Measurements from ENCODE around the gene CNTNAP4. TPM values are rescaled to one million over a fixed set of nuclear protein-coding genes. Genes with fewer than 3 reads are reported as not detected.

CNTNAP4 gene
- total RNA-seq, 2 donors from 2014 or later: 0.05 to 0.57 TPM

DNA sequence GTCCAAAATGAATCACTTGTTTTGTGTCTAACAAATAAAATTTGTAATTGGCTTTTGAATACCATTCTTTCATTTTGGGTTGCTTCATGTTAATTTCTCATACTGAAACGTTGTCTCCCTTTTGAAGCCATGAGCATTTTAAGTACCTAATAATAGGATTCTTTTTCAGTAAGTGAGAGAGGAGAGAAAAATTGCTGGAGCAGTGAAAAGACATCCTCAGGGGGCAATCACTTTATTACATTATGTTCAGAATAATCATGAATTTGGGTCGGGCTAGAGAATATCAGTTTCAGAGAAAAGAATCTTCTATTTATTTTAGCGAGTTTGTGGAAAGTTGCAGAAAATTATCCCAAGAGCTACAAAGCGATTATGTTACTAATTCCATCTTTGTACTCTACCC lies 96.8 kb downstream of the CNTNAP4 start:
- intact Hi-C loops (cut with DNase I): no loop called here
- no peak for DNase-seq (ENCODE audit: low spot score)
- 60% methylated on average over 4 of the region's 4 CpGs for WGBS
- Histone ChIP-seq H3K9me3 (no peaks in the 10 kb centered on the region), H3K36me3 (no peaks in the 10 kb centered on the region), H3K4me3 (no peak overlapping the region), H3K27me3 (replicated peaks; ENCODE audit: insufficient read depth) (no peaks in the 10 kb centered on the region), H3K4me1 (replicated peaks) (no peaks in the 10 kb centered on the region), H3K27ac (no peak overlapping the region)
- TF ChIP-seq POLR2AphosphoS5 (IDR thresholded peaks at IDR 0.05) (no peak), POLR2A (IDR thresholded peaks at IDR 0.05) (no peak)
- TF ChIP-seq, protein P1, sequence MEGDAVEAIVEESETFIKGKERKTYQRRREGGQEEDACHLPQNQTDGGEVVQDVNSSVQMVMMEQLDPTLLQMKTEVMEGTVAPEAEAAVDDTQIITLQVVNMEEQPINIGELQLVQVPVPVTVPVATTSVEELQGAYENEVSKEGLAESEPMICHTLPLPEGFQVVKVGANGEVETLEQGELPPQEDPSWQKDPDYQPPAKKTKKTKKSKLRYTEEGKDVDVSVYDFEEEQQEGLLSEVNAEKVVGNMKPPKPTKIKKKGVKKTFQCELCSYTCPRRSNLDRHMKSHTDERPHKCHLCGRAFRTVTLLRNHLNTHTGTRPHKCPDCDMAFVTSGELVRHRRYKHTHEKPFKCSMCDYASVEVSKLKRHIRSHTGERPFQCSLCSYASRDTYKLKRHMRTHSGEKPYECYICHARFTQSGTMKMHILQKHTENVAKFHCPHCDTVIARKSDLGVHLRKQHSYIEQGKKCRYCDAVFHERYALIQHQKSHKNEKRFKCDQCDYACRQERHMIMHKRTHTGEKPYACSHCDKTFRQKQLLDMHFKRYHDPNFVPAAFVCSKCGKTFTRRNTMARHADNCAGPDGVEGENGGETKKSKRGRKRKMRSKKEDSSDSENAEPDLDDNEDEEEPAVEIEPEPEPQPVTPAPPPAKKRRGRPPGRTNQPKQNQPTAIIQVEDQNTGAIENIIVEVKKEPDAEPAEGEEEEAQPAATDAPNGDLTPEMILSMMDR (IDR thresholded peaks at IDR 0.05): no peak

DNA sequence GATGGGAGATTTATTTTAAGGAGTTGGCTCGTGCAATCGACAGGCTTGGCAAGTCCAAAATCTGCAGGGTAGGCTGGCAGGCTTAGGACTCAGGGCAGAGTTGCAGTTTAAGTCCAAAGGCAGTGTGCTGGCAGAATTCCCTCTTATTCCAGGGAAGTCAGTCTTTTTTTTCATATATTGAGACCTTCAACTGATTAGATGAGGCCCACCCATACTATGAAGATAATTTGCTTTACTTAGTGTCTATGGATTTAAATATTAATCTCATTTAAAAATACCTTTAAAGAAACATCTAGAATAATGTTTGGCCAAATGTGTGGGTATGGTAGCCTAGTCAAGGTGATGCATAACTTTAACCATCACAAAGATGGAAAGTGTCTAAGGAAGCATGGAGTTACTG lies 99.8 kb downstream of the CNTNAP4 start:
- no peak overlapping the region for H3K27ac ChIP-seq
- intact Hi-C loops (cut with DNase I): no loop called here
- no peak for DNase-seq (ENCODE audit: low spot score)
- no peaks in the 10 kb centered on the region for H3K4me1 ChIP-seq (replicated peaks)
- no peak overlapping the region for H3K4me3 ChIP-seq
- H3K9me3 ChIP-seq: no peaks in the 10 kb centered on the region
- 89% methylated on average over 2 of the region's 2 CpGs for WGBS
- no peaks in the 10 kb centered on the region for H3K36me3 ChIP-seq
- H3K27me3 ChIP-seq (replicated peaks; ENCODE audit: insufficient read depth): no peaks in the 10 kb centered on the region
- TF ChIP-seq, protein P1 (IDR thresholded peaks at IDR 0.05): no peak
- TF ChIP-seq POLR2AphosphoS5 (IDR thresholded peaks at IDR 0.05) (no peak), POLR2A (IDR thresholded peaks at IDR 0.05) (no peak)

DNA sequence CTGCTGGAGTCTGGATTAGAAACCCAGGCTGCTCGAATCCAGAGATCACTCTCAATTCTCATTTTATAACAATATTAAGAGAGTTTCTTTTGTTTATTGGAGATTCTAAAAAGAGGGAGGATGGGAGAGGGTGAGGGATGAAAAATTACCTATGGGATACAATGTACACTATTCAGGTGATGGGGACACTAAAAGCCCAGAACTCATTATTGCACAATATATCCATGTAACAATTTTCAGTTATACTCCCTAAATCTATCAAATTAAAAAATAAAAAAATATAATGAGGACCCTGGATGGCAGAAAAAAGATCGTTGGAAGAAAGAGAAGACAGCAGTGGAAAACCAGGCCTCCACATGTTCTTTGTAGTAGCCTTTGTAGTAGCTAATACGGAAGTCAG lies 100.8 kb downstream of the CNTNAP4 start:
- TF ChIP-seq POLR2AphosphoS5 (IDR thresholded peaks at IDR 0.05) (no peak), POLR2A (IDR thresholded peaks at IDR 0.05) (no peak)
- TF ChIP-seq, protein P1 (IDR thresholded peaks at IDR 0.05): no peak
- Histone ChIP-seq H3K36me3 (no peaks in the 10 kb centered on the region), H3K9me3 (no peaks in the 10 kb centered on the region), H3K27me3 (replicated peaks; ENCODE audit: insufficient read depth) (no peaks in the 10 kb centered on the region), H3K4me3 (no peak overlapping the region), H3K4me1 (replicated peaks) (no peaks in the 10 kb centered on the region), H3K27ac (no peak overlapping the region)
- WGBS: 83% methylated on average over 3 of the region's 3 CpGs
- no peak for DNase-seq (ENCODE audit: low spot score)
- intact Hi-C loops (cut with DNase I): no loop called here

DNA sequence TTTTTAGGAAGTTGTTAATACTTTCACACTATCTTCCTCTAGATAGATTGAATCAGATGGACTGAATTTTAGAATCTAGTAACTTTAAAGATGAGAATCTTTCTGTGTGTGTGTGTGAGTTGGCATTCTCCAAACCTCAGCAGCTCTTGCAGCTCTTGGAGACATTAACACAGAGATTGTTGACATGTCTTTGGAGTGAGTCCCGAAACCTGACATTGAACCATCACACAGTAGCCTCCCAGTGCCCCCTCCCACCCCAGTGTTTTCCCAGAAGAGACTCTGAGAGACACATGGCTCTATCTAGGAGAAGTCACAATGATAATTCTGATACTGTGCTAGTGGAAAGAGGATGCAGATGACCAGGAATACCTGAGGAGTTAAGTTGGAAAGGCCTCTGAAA lies 103.9 kb downstream of the CNTNAP4 start:
- H3K4me3 ChIP-seq: no peak overlapping the region
- 50% methylated on average over 1 of the region's 1 CpG for WGBS
- DNase-seq (ENCODE audit: low spot score): no peak
- H3K36me3 ChIP-seq: no peaks in the 10 kb centered on the region
- H3K9me3 ChIP-seq: no peaks in the 10 kb centered on the region
- TF ChIP-seq POLR2AphosphoS5 (IDR thresholded peaks at IDR 0.05) (no peak), POLR2A (IDR thresholded peaks at IDR 0.05) (no peak)
- TF ChIP-seq, protein P1 (IDR thresholded peaks at IDR 0.05): no peak
- H3K27me3 ChIP-seq (replicated peaks; ENCODE audit: insufficient read depth): no peaks in the 10 kb centered on the region
- no peak overlapping the region for H3K27ac ChIP-seq
- intact Hi-C loops (cut with DNase I): no loop called here
- H3K4me1 ChIP-seq (replicated peaks): no peaks in the 10 kb centered on the region

DNA sequence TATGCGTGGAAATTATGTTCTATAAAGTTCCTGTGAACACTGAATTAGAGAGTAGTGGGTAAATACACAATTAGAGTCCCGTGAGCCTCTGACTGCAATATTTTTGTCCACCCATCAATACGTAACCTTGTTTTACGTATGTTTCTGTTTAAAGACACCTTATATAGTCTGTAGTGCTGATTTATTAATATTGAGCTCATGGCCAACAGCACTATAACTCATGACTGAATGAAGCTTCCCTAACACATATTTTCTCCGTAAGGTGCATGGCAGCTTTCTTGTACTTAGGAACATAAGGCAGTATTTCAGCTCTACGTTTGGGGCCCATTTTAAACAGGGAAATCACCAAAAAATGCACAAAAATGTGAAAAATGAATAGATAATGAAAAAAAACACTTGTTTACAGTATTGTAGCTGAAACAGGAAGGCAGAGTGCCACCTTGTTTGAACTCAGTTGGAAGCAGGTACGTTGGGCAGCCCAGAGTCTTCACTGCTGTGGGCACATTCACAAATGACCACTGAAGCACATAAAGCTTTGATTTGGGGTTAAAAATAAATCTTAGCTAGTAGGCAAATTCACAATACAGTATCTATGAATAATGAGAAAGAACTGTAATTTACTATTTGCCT lies 108.5 kb downstream of the CNTNAP4 start:
- no peaks in the 10 kb centered on the region for H3K27me3 ChIP-seq (replicated peaks; ENCODE audit: insufficient read depth)
- no peak overlapping the region for H3K4me3 ChIP-seq
- no peak overlapping the region for H3K27ac ChIP-seq
- TF ChIP-seq POLR2AphosphoS5 (IDR thresholded peaks at IDR 0.05): no peak
- TF ChIP-seq, protein P1 (IDR thresholded peaks at IDR 0.05): no peak
- no peak for TF ChIP-seq POLR2A (IDR thresholded peaks at IDR 0.05)
- no peaks in the 10 kb centered on the region for H3K36me3 ChIP-seq
- no peaks in the 10 kb centered on the region for H3K4me1 ChIP-seq (replicated peaks)
- WGBS: 75% methylated on average over 7 of the region's 7 CpGs
- H3K9me3 ChIP-seq: no peaks in the 10 kb centered on the region
- intact Hi-C loops (cut with DNase I): no loop called here
- DNase-seq (ENCODE audit: low spot score): no peak

Data from prostate gland (tissue), 2 donors.